Omental fat pad (tissue), 4 donors: ENCODE data around the gene SUMF1. TPM values are rescaled to one million over a fixed set of nuclear protein-coding genes. Genes with fewer than 3 reads are reported as not detected.
"Not testable (repeated sequence)": the region's sequence is repeated elsewhere in the genome, so short reads cannot be mapped to it uniquely, and the experiment has no call there.

Experiments
- ATAC-seq: fragments of 150-250 bp; one replicate; pipeline ENCODE4 v1.9.1; 2016; ENCODE audit warnings: mild to moderate bottlenecking, moderate library complexity; ENCODE audit not compliant: low FRiP score
- DNase-seq: peaks from one replicate; pipeline ENCODE4 v3.0.0-alpha.2; 2019; ENCODE audit warnings: low spot score
- CTCF ChIP-seq, 3 donors: fragments of 450-650 bp; IDR thresholded peaks; one replicate each; pipeline ENCODE4 v1.5.1; 2016 to 2017; ENCODE audit warnings: antibody characterized with exemption in 3 of 3, mild to moderate bottlenecking in 3 of 3, moderate library complexity in 2 of 3
- total RNA-seq, 4 donors: library from RNA; depleted of rRNA; stranded (reverse); fragments of >200 nt; gene quantifications; one replicate each; pipeline ENCODE4 v1.1.0, GENCODE V29; 2016

Gene SUMF1
- total RNA-seq, 4 donors from 2014 or later, result 44.9 to 61.1 (median 53.8) TPM

- no peak for TF ChIP-seq CTCF (IDR thresholded peaks at IDR 0.05)
- ATAC-seq (no peak), DNase-seq (no peak)
Observed at GRCh38 chr3:4461468-4462090, 5.5 kb downstream of the SUMF1 start.

- TF ChIP-seq CTCF (IDR thresholded peaks at IDR 0.05), result no peak
- DNase-seq, result no peak
- no peak for ATAC-seq
Observed at GRCh38 chr3:4460334-4460733, 6.7 kb downstream of the SUMF1 start.

GRCh38 chr3:4458961-4459360 is 8.1 kb downstream of the SUMF1 start:
- ATAC-seq (no peak), DNase-seq (no peak)
- no peak for TF ChIP-seq CTCF (IDR thresholded peaks at IDR 0.05)

GRCh38 chr3:4456780-4457179 is 10.3 kb downstream of the SUMF1 start:
- DNase-seq, ATAC-seq: not testable (repeated sequence)

GRCh38 chr3:4454142-4454541 is 12.9 kb downstream of the SUMF1 start:
- TF ChIP-seq CTCF (IDR thresholded peaks at IDR 0.05), result no peak
- no peak for DNase-seq

GRCh38 chr3:4449043-4449805 is 17.8 kb downstream of the SUMF1 start:
- TF ChIP-seq CTCF (IDR thresholded peaks at IDR 0.05), result no peak
- DNase-seq (no peak), ATAC-seq (no peak)

More at GRCh38 chr3:4454142-4454541, 12.9 kb downstream of the SUMF1 start:
- no peak for ATAC-seq

- TF ChIP-seq CTCF (IDR thresholded peaks at IDR 0.05), result no peak
- DNase-seq, result no peak
- no peak for ATAC-seq
Observed at GRCh38 chr3:4448187-4448586, 18.9 kb downstream of the SUMF1 start.
